ENCODE results near the gene BTBD3.

GRCh38 chr20:11965602-11966001 lies 47.9 kb downstream of the BTBD3 start:
- no peak for TF ChIP-seq CTCF (IDR thresholded peaks at IDR 0.05; ENCODE audit: low read depth, low read length)
- TF ChIP-seq EZH2phosphoT487 (IDR thresholded peaks at IDR 0.05; ENCODE audit: low read depth): no peak
